H9 (cell line): Measurements from ENCODE around the gene KRT74. TPM values are rescaled to one million over a fixed set of nuclear protein-coding genes. Genes with fewer than 3 reads are reported as not detected.

Experiments
- DNase-seq: peaks from one replicate; pipeline ENCODE4 v3.0.0-alpha.2; 2017
- H2AFZ ChIP-seq: one replicate; pipeline ENCODE4 v1.6.1; 2013; ENCODE audit warnings: mild to moderate bottlenecking, low read length, control low read depth, moderate library complexity
- H2AK5ac ChIP-seq: 2 replicates; pipeline ENCODE4 v1.6.1; 2013; ENCODE audit warnings: low read length, control low read depth, mixed read lengths; ENCODE audit not compliant: insufficient read length
- H2BK120ac ChIP-seq: one replicate; pipeline ENCODE4 v1.6.1; 2013; ENCODE audit warnings: low read depth, mild to moderate bottlenecking, low read length, control low read depth, inconsistent platforms; ENCODE audit not compliant: poor library complexity, severe bottlenecking
- H2BK12ac ChIP-seq: 2 replicates; pipeline ENCODE4 v1.6.1; 2013; ENCODE audit warnings: low read length, control low read depth, mixed read lengths, low read depth; ENCODE audit not compliant: insufficient read length
- H2BK15ac ChIP-seq: 2 replicates; pipeline ENCODE4 v1.6.1; 2013; ENCODE audit warnings: low read depth, low read length, control low read depth
- H2BK20ac ChIP-seq: one replicate; pipeline ENCODE4 v1.6.1; 2013; ENCODE audit warnings: low read depth, mild to moderate bottlenecking, low read length, control low read depth, inconsistent platforms; ENCODE audit not compliant: poor library complexity, severe bottlenecking
- H2BK5ac ChIP-seq: 2 replicates; pipeline ENCODE4 v1.6.1; 2013; ENCODE audit warnings: low read length, control low read depth, mixed read lengths; ENCODE audit not compliant: insufficient read length
- H3K14ac ChIP-seq: 2 replicates; pipeline ENCODE4 v1.6.1; 2013; ENCODE audit warnings: low read length, control low read depth; ENCODE audit not compliant: insufficient read depth
- H3K18ac ChIP-seq: 2 replicates; pipeline ENCODE4 v1.6.1; 2013; ENCODE audit warnings: low read depth, mild to moderate bottlenecking, mixed read lengths, low read length, control low read depth; ENCODE audit not compliant: insufficient read length
- H3K23ac ChIP-seq: 2 replicates; pipeline ENCODE4 v1.6.1; 2013; ENCODE audit warnings: low read length, control low read depth, mixed read lengths, low read depth; ENCODE audit not compliant: insufficient read length
- H3K23me2 ChIP-seq: 2 replicates; pipeline ENCODE4 v1.6.1; 2013; ENCODE audit warnings: low read depth, mild to moderate bottlenecking, mixed read lengths, low read length, control low read depth; ENCODE audit not compliant: insufficient read length, poor library complexity, severe bottlenecking
- H3K27ac ChIP-seq: 2 replicates; pipeline ENCODE4 v1.5.1; 2013; ENCODE audit warnings: low read length, control low read depth, mixed read lengths, low read depth; ENCODE audit not compliant: insufficient read length
- H3K27me3 ChIP-seq: 2 replicates; pipeline ENCODE4 v1.6.1; 2013; ENCODE audit warnings: low read length, control low read depth, inconsistent platforms; ENCODE audit not compliant: insufficient read depth
- H3K4ac ChIP-seq: 2 replicates; pipeline ENCODE4 v1.6.1; 2013; ENCODE audit warnings: low read depth, mild to moderate bottlenecking, control low read depth, inconsistent platforms, low read length, moderate library complexity
- H3K4me1 ChIP-seq: 2 replicates; pipeline ENCODE4 v1.6.1; 2013; ENCODE audit warnings: low read length, control low read depth, inconsistent platforms; ENCODE audit not compliant: insufficient read depth
- H3K4me2 ChIP-seq: 2 replicates; pipeline ENCODE4 v1.6.1; 2013; ENCODE audit warnings: low read length, control low read depth, mixed read lengths; ENCODE audit not compliant: insufficient read length, insufficient read depth
- H3K56ac ChIP-seq: 2 replicates; pipeline ENCODE4 v1.6.1; 2013; ENCODE audit warnings: low read depth, mild to moderate bottlenecking, mixed read lengths, low read length, control low read depth; ENCODE audit not compliant: insufficient read length
- H3K79me1 ChIP-seq: 2 replicates; pipeline ENCODE4 v1.6.1; 2013; ENCODE audit warnings: low read depth, mild to moderate bottlenecking, moderate library complexity, low read length, control low read depth, inconsistent platforms; ENCODE audit not compliant: insufficient read depth, poor library complexity, severe bottlenecking
- H3K79me2 ChIP-seq: 2 replicates; pipeline ENCODE4 v1.6.1; 2013; ENCODE audit warnings: low read length, control low read depth, inconsistent platforms; ENCODE audit not compliant: insufficient read depth
- H3K9ac ChIP-seq: 2 replicates; pipeline ENCODE4 v1.6.1; 2013; ENCODE audit warnings: low read length, control low read depth, mixed read lengths; ENCODE audit not compliant: insufficient read length; ENCODE audit errors: extremely low read depth
- H3K9me3 ChIP-seq: one replicate; pipeline ENCODE4 v1.6.1; 2013; ENCODE audit warnings: low read depth, low read length, inconsistent platforms; ENCODE audit not compliant: control insufficient read depth
- H3T11ph ChIP-seq: one replicate; pipeline ENCODE4 v1.6.1; 2013; ENCODE audit warnings: mild to moderate bottlenecking, low read length, control low read depth, inconsistent platforms
- H4K20me1 ChIP-seq: one replicate; pipeline ENCODE4 v1.6.1; 2013; ENCODE audit not compliant: control insufficient read depth, insufficient read length, insufficient read depth
- H4K5ac ChIP-seq: 2 replicates; pipeline ENCODE4 v1.6.1; 2013; ENCODE audit warnings: low read depth, mild to moderate bottlenecking, mixed read lengths, low read length, control low read depth; ENCODE audit not compliant: insufficient read length
- H4K8ac ChIP-seq: replicated peaks from 2 replicates; pipeline ENCODE4 v1.6.1; 2013; ENCODE audit warnings: low read length, control low read depth, mixed read lengths, low read depth; ENCODE audit not compliant: insufficient read length
- H4K91ac ChIP-seq: 2 replicates; pipeline ENCODE4 v1.6.1; 2013; ENCODE audit warnings: low read depth, mild to moderate bottlenecking, moderate library complexity, mixed read lengths, low read length, control low read depth; ENCODE audit not compliant: insufficient read length
- H3K27ac Mint-ChIP-seq, 3 experiments: 2 replicates in 2 of 3; 3 replicates in 1 of 3; pipeline ENCODE4 v1.8.0; 2020 to 2021; ENCODE audit warnings: mixed read lengths in 3 of 3, mild to moderate bottlenecking in 1 of 3, moderate library complexity in 1 of 3
- H3K27me3 Mint-ChIP-seq: 2 replicates; pipeline ENCODE4 v1.8.0; 2021; ENCODE audit warnings: low read depth, mild to moderate bottlenecking, moderate library complexity, mixed read lengths
- H3K36me3 Mint-ChIP-seq, 3 experiments: 2 replicates in 2 of 3; 3 replicates in 1 of 3; pipeline ENCODE4 v1.8.0; 2020 to 2021; ENCODE audit warnings: low read depth in 3 of 3, mixed read lengths in 3 of 3; ENCODE audit not compliant: insufficient read depth in 1 of 3
- H3K4me1 Mint-ChIP-seq, 2 experiments: 2 replicates each; pipeline ENCODE4 v1.8.0; 2020; ENCODE audit warnings: mixed read lengths in 2 of 2
- H3K4me3 Mint-ChIP-seq, 2 experiments: 2 replicates in 1 of 2; 3 replicates in 1 of 2; pipeline ENCODE4 v1.8.0; 2020 to 2021; ENCODE audit warnings: mild to moderate bottlenecking in 2 of 2, mixed read lengths in 2 of 2, moderate library complexity in 1 of 2
- H3K9me3 Mint-ChIP-seq, 2 experiments: 2 replicates in 1 of 2; 3 replicates in 1 of 2; pipeline ENCODE4 v1.8.0; 2020; ENCODE audit warnings: mild to moderate bottlenecking in 2 of 2, mixed read lengths in 2 of 2, moderate library complexity in 1 of 2
- WGBS: extraction: QIAGEN DNeasy Blood & Tissue Kit; methylation state at CpG from one replicate; pipeline ENCODE4 v1.1.7; 2013; ENCODE audit warnings: missing lambda C conversion rate, low lambda C conversion rate, mixed read lengths; ENCODE audit not compliant: insufficient read length; ENCODE audit errors: extremely low coverage; 5-methylcytosine and 5-hydroxymethylcytosine counted together
- total RNA-seq: library from RNA; stranded (reverse); gene quantifications from 2 replicates; pipeline ENCODE4 v1.2.1, GENCODE V29; 2021
- TF ChIP-seq, protein P1 (sequence below): fragments of 200-600 bp; sonication (generic); conservative IDR thresholded peaks from 3 replicates; pipeline ENCODE4 v1.8.0; 2021; ENCODE audit warnings: antibody characterized with exemption, mild to moderate bottlenecking

The KRT74 gene
- total RNA-seq, 1 experiment from 2014 or later: not detected

- no peak overlapping the region for H3K27ac ChIP-seq
- H2BK20ac ChIP-seq: no peak overlapping the region
- H3K9ac ChIP-seq: no peak overlapping the region
- TF ChIP-seq, protein P1, sequence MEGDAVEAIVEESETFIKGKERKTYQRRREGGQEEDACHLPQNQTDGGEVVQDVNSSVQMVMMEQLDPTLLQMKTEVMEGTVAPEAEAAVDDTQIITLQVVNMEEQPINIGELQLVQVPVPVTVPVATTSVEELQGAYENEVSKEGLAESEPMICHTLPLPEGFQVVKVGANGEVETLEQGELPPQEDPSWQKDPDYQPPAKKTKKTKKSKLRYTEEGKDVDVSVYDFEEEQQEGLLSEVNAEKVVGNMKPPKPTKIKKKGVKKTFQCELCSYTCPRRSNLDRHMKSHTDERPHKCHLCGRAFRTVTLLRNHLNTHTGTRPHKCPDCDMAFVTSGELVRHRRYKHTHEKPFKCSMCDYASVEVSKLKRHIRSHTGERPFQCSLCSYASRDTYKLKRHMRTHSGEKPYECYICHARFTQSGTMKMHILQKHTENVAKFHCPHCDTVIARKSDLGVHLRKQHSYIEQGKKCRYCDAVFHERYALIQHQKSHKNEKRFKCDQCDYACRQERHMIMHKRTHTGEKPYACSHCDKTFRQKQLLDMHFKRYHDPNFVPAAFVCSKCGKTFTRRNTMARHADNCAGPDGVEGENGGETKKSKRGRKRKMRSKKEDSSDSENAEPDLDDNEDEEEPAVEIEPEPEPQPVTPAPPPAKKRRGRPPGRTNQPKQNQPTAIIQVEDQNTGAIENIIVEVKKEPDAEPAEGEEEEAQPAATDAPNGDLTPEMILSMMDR: no peak
- H4K91ac ChIP-seq: no peak overlapping the region
- no peaks in the 10 kb centered on the region for H4K20me1 ChIP-seq
- Mint-ChIP-seq H3K27me3 (peaks cover 7% of the 10 kb centered on the region), H3K36me3 (no peaks in the 10 kb centered on the region), H3K27ac (no peak overlapping the region), H3K4me1 (peaks cover 10 to 12% of the 10 kb centered on the region in 2 experiments), H3K9me3 (no peaks in the 10 kb centered on the region), H3K4me3 (no peak overlapping the region)
- H3K4ac ChIP-seq: no peak overlapping the region
- no peak overlapping the region for H3T11ph ChIP-seq
- H2BK15ac ChIP-seq: no peak overlapping the region
- no peaks in the 10 kb centered on the region for H3K27me3 ChIP-seq
- no peak overlapping the region for H2BK5ac ChIP-seq
- H3K4me2 ChIP-seq: no peak overlapping the region
- H4K8ac ChIP-seq: no peak overlapping the region
- H3K14ac ChIP-seq: no peak overlapping the region
- no peak overlapping the region for H4K5ac ChIP-seq
- no peak overlapping the region for H2AFZ ChIP-seq
- no peak overlapping the region for H3K18ac ChIP-seq
- H3K56ac ChIP-seq: no peak overlapping the region
- H3K79me2 ChIP-seq: no peaks in the 10 kb centered on the region
- no peaks in the 10 kb centered on the region for H3K23me2 ChIP-seq
- DNase-seq: no peak
- no CpG with 5 or more reads among the region's 3 CpGs for WGBS
- no peak overlapping the region for H2BK12ac ChIP-seq
- H3K79me1 ChIP-seq: no peaks in the 10 kb centered on the region
- H2AK5ac ChIP-seq: no peak overlapping the region
- H3K23ac ChIP-seq: no peak overlapping the region
- no peaks in the 10 kb centered on the region for H3K4me1 ChIP-seq
- H3K9me3 ChIP-seq: no peaks in the 10 kb centered on the region
- no peak overlapping the region for H2BK120ac ChIP-seq
These were observed 4.8 kb upstream of the KRT74 start for GRCh38 chr12:52578469-52578868.
